Measurements from ENCODE around the gene MIPOL1.
"Not testable (repeated sequence)": the region's sequence is repeated elsewhere in the genome, so short reads cannot be mapped to it uniquely, and the experiment has no call there.

The MIPOL1 gene

DNA sequence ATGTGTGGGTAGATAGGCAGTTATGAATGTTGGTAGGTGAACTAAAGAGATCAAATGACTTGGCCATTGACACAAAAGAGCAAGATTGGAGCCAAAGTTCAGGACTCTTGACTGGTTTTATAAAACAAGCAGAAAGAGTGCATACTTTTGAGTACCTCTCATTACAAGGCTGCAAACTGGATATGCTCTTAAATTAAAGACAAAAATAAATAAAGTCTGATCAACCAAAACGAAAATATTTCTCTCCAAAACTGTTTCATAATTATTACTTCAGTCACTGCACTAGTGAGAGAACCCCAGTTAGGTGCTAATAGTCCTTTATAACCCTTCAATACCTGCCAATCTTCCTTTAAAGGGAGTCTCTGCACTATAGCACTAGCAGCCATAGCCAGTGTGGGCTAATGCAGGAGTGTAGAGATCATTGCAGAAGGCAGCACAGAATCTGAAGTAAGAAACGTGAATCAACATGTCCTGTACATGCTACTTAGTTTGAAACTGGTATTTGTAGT lies 250.2 kb downstream of the MIPOL1 start:
- H3K27ac ChIP-seq, result peak overlapping the region; percentile 56
- no peak for TF ChIP-seq CTCF (conservative IDR thresholded peaks at IDR 0.05)

GRCh38 chr14:37452323-37452722 lies 254.6 kb downstream of the MIPOL1 start:
- no peak for TF ChIP-seq CTCF (conservative IDR thresholded peaks at IDR 0.05)
- H3K27ac ChIP-seq, result peak overlapping the region; percentile 38

GRCh38 chr14:37453985-37454384 lies 256.2 kb downstream of the MIPOL1 start:
- TF ChIP-seq CTCF (conservative IDR thresholded peaks at IDR 0.05), result no peak
- H3K27ac ChIP-seq, result no peak overlapping the region

GRCh38 chr14:37457334-37457733 lies 259.6 kb downstream of the MIPOL1 start:
- TF ChIP-seq CTCF (conservative IDR thresholded peaks at IDR 0.05), result no peak
- H3K27ac ChIP-seq, result no peak overlapping the region

DNA sequence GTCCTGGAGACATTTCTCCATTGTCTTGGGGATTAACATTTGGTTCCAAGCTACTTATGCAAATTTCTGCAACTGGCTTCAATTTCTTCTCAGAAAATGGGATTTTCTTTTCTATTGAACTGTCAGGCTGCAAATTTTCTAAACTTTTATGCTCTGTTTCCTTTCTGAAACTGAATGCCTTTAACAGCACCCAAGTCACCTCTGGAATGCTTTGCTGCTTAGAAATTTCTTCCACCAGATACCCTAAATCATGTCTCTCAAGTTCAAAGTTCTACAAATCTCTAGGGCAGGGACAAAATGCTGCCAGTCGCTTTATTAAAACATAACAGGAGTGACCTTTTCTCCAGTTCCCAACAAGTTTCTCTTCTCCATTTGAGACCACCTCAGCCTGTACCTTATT lies 264.7 kb downstream of the MIPOL1 start:
- not testable (repeated sequence) for H3K27ac ChIP-seq

- peak overlapping the region; percentile 78 for H3K27ac ChIP-seq
- no peak for TF ChIP-seq CTCF (conservative IDR thresholded peaks at IDR 0.05)
Measured at GRCh38 chr14:37464192-37464858, 266.6 kb downstream of the MIPOL1 start.

- TF ChIP-seq CTCF (conservative IDR thresholded peaks at IDR 0.05), result no peak
- peak overlapping the region; percentile 78 for H3K27ac ChIP-seq
Measured at GRCh38 chr14:37466003-37466622, 268.4 kb downstream of the MIPOL1 start.

DNA sequence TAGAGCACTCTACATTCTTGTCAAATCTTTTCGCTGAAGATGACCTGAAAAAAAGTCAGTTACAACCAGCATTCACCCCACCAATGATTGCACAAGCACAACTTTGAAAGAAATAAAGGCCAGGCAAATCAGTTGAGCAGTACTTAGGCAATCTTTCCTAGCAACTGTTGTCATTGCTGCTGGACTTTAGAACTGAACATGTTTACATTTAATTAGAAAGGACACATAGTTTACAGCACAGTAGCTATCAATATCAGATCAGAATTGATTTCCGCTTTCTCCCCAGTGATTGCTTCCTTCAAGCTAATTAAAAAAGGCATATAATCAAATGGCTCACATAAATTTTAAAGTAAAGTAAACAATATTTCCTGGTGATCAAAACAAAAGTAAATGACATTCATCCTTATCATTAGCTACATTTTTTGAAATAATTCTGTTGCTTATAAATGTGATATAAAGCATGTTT lies 268.9 kb downstream of the MIPOL1 start:
- TF ChIP-seq CTCF (conservative IDR thresholded peaks at IDR 0.05), result no peak
- H3K27ac ChIP-seq, result peak overlapping the region; percentile 78

Measured in VCaP (cell line).